Psoas muscle (tissue), 8 donors: Measurements from ENCODE around the gene SLC38A8. TPM values are rescaled to one million over a fixed set of nuclear protein-coding genes. Genes with fewer than 3 reads are reported as not detected.

Source experiments
- ATAC-seq, 4 donors: fragments of 200-7000 bp; cut with Tn5 transposase; one replicate each; pipeline ENCODE4 v1.9.1; 2020; ENCODE audit warnings: moderate library complexity in 3 of 4, mild to moderate bottlenecking in 2 of 4
- DNase-seq, 2 donors: peaks; one replicate each; pipeline ENCODE4 v3.0.0-alpha.2; 2020
- H3K27ac ChIP-seq: fragments of 200-600 bp; one replicate; pipeline ENCODE4 v1.8.0; 2022
- H3K27me3 ChIP-seq, 3 donors: fragments of 200-600 bp in 1 of 3; one replicate each; pipeline versions ENCODE4 v1.6.1 to v1.8.0; 2013 to 2022; ENCODE audit warnings: low read length in 2 of 3, mild to moderate bottlenecking in 2 of 3, moderate library complexity in 1 of 3; ENCODE audit not compliant: insufficient read depth in 3 of 3
- H3K36me3 ChIP-seq, 2 donors: fragments of 200-600 bp in 1 of 2; one replicate each; pipeline versions ENCODE4 v1.6.1 to v1.8.0; 2013 to 2022; ENCODE audit warnings: low read depth in 1 of 2, mild to moderate bottlenecking in 1 of 2, moderate library complexity in 1 of 2; ENCODE audit not compliant: insufficient read depth in 1 of 2
- H3K4me1 ChIP-seq: fragments of 200-600 bp; one replicate; pipeline ENCODE4 v1.8.0; 2022
- H3K4me3 ChIP-seq: fragments of 200-600 bp; one replicate; pipeline ENCODE4 v1.8.0; 2022; ENCODE audit warnings: mild to moderate bottlenecking
- H3K9me3 ChIP-seq: fragments of 200-600 bp; one replicate; pipeline ENCODE4 v1.8.0; 2022
- CTCF ChIP-seq: fragments of 200-600 bp; IDR thresholded peaks from one replicate; pipeline ENCODE4 v1.8.0; 2022; ENCODE audit warnings: antibody characterized with exemption
- WGBS, 3 donors: extraction: QIAGEN DNeasy Blood & Tissue Kit; methylation state at CpG; one replicate each; pipeline versions ENCODE4 v1.1.6 to v1.1.7; 2013; 5-methylcytosine and 5-hydroxymethylcytosine counted together
- intact Hi-C, 2 donors: fragments of 100-400 bp; cut with DNase I; formaldehyde crosslinking; loops; one replicate each; pipeline versions ENCODE4 v1.11.0 to v1.14.2; 2022
- long read RNA-seq, 2 donors: library from polyadenylated mRNA; unstranded; transcript quantifications; one replicate each; pipeline ENCODE4 v2.0.0, GENCODE V29; 2021
- polyA plus RNA-seq, 3 donors: library from polyadenylated mRNA; stranded (reverse); fragments of 200-250 nt; gene quantifications; one replicate each; pipeline ENCODE4 v1.2.3, GENCODE V29; 2013
- total RNA-seq, 4 donors: library from RNA; stranded (reverse); fragmentation: NEBNext Ultra II Directional in 2 of 4; extraction: Animal tissue kit (Norgen Biotek cat#: 25700) in 2 of 4; gene quantifications; one replicate each; pipeline versions ENCODE4 v1.2.1 to v1.2.4, GENCODE V29; 2021 to 2023
- donor health status: healthy with polysubstance abuse.
- donor health status: DM: no; HTN: no; CAD: no; lungs with moderate emphysema.
- donor health status: Bipolar disorder and iron deficiency.
- donor health status: healthy.
- donor health status: DM: yes; HTN: yes; CAD: no.
- donor health status: DM: no; HTN: no; CAD: no.
- donor health status: DM: no; HTN: no; CAD: no.
- donor health status: DM: yes; HTN: yes; CAD: no.

SLC38A8 gene
- total RNA-seq: under 1 TPM in 1 of 4 donors, not detected in 3; 0.52 TPM
- under 1 TPM in 1 of 3 donors, not detected in 2; 0.21 TPM for polyA plus RNA-seq
- long read RNA-seq, donor 1: 0 reads
- long read RNA-seq, donor 2: 0 reads

GRCh38 chr16:84042308-84042878 lies at the start of gene SLC38A8:
SLC38A8 (minus strand) TSS chr16:84042795; CDS start chr16:84042157, 638 bp downstream.
- peaks cover 3% of the 10 kb centered on the region for H3K4me1 ChIP-seq
- no peaks in the 10 kb centered on the region for H3K36me3 ChIP-seq
- DNase-seq (no peak), ATAC-seq (no peak)
- intact Hi-C loops: loop anchor here in 1 of 2 donors (5.0 kb wide), 1 partner anchor 75 kb away; the partner anchor contains the start of gene NECAB2
- no peak within 1 kb of the TSS for H3K4me3 ChIP-seq
- TF ChIP-seq CTCF: no peak
- H3K27me3 ChIP-seq: no peaks in the 10 kb centered on the region
- WGBS, 3 donors: 83 to 92% (median 91%) methylated on average over 9 of the region's 9 CpGs
- no peak within 1 kb of the TSS for H3K27ac ChIP-seq
- no peaks in the 10 kb centered on the region for H3K9me3 ChIP-seq

- no peak for DNase-seq
- Histone ChIP-seq H3K4me1 (no peaks in the 10 kb centered on the region), H3K27me3 (no peaks in the 10 kb centered on the region), H3K36me3 (peaks cover 19 to 100% of the 10 kb centered on the region in 2 donors), H3K4me3 (no peak overlapping the region), H3K27ac (no peak overlapping the region), H3K9me3 (no peaks in the 10 kb centered on the region)
- peak in 2 of 4 donors; percentile 32 to 39 for ATAC-seq
- intact Hi-C loops: no loop called here
- TF ChIP-seq CTCF: no peak
- WGBS, 3 donors: 83 to 89% (median 84%) methylated on average over 10 of the region's 10 CpGs
Measured at GRCh38 chr16:84091460-84091859, 48.9 kb upstream of the SLC38A8 start.

- no peak for ATAC-seq
- no peak for DNase-seq
- H3K9me3 ChIP-seq: no peaks in the 10 kb centered on the region
- intact Hi-C loops: no loop called here
- H3K4me1 ChIP-seq: no peaks in the 10 kb centered on the region
- no peak for TF ChIP-seq CTCF
- H3K4me3 ChIP-seq: no peak overlapping the region
- H3K27ac ChIP-seq: no peak overlapping the region
- 57 to 75% (median 66%) methylated on average over 9 of the region's 9 CpGs for WGBS, 3 donors
- no peaks in the 10 kb centered on the region for H3K27me3 ChIP-seq
- H3K36me3 ChIP-seq: peaks cover 22 to 99% of the 10 kb centered on the region in 2 donors
Measured at GRCh38 chr16:84090211-84090610, 47.6 kb upstream of the SLC38A8 start.

- ATAC-seq (peak in 3 of 4 donors; percentile 29 to 46 (median 39)), DNase-seq (no peak)
- H3K4me1 ChIP-seq: no peaks in the 10 kb centered on the region
- 67 to 84% (median 72%) methylated on average over 15 of the region's 15 CpGs for WGBS, 3 donors
- no peak for TF ChIP-seq CTCF
- H3K9me3 ChIP-seq: no peaks in the 10 kb centered on the region
- H3K27ac ChIP-seq: no peak overlapping the region
- peaks cover 26 to 98% of the 10 kb centered on the region in 2 donors for H3K36me3 ChIP-seq
- intact Hi-C loops: loop anchor here in 1 of 2 donors (5.0 kb wide), 1 partner anchor 88 kb away; no protein-coding TSS in a partner anchor
- no peaks in the 10 kb centered on the region for H3K27me3 ChIP-seq
- H3K4me3 ChIP-seq: no peak overlapping the region
Measured at GRCh38 chr16:84088695-84089395, 46.2 kb upstream of the SLC38A8 start.
